ENCODE results near the gene CYSRT1. TPM values are rescaled to one million over a fixed set of nuclear protein-coding genes. Genes with fewer than 3 reads are reported as not detected.
"Not testable (repeated sequence)": the region's sequence is repeated elsewhere in the genome, so short reads cannot be mapped to it uniquely, and the experiment has no call there.

CYSRT1 gene
- polyA plus RNA-seq, 1 donor: 71.7 TPM

DNA sequence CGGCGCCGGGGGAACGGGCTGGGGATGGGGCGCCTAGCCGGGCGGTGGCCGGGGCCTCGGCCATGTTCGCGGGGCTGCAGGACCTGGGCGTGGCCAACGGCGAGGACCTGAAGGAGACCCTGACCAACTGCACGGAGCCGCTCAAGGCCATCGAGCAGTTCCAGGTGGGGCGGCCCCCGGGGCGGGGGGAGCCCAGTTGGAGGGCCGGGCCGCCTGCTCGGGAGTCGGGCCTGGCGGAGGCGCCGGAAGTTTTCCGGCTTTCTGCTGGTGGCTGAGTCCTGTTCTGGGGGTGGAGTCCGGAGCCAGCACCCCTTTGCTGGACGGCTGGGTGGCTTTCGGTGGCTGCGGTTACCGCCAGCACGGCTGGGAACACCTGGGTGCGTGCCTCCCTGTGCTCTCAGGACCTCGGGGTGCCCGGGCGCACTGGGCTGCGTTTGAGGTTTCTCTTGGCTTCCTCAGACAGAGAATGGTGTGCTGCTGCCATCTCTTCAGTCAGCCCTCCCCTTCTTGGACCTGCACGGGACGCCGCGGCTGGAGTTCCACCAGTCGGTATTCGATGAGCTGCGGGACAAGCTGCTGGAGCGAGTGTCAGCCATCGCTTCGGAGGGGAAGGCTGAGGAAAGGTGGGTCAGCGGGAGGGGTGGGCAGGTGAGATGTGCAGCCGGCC is 30.6 kb downstream of the CYSRT1 start:
- peaks cover 35% of the 10 kb centered on the region for H3K4me1 ChIP-seq (ENCODE audit: control insufficient read depth, insufficient read depth, low read length)
- no peaks in the 10 kb centered on the region for H3K9me3 ChIP-seq (ENCODE audit: control insufficient read depth, low read depth, low read length)
- peak overlapping the region; percentile 89 for H3K4me3 ChIP-seq (ENCODE audit: low read length)
- no peaks in the 10 kb centered on the region for H3K27me3 ChIP-seq (ENCODE audit: control insufficient read depth, insufficient read depth, low read length)
- WGBS (ENCODE audit: insufficient coverage, low lambda C conversion rate): no CpG with 5 or more reads among the region's 51 CpGs
- DNase-seq: no peak
- H3K27ac ChIP-seq (ENCODE audit: low read length): peak overlapping the region; percentile 44
- H3K36me3 ChIP-seq (ENCODE audit: control insufficient read depth, insufficient read depth, low read length): peaks cover 19% of the 10 kb centered on the region

- Histone ChIP-seq H3K4me1 (ENCODE audit: control insufficient read depth, insufficient read depth, low read length) (peaks cover 35% of the 10 kb centered on the region), H3K4me3 (ENCODE audit: low read length) (peak overlapping the region; percentile 89), H3K27ac (ENCODE audit: low read length) (no peak overlapping the region), H3K36me3 (ENCODE audit: control insufficient read depth, insufficient read depth, low read length) (peaks cover 19% of the 10 kb centered on the region), H3K27me3 (ENCODE audit: control insufficient read depth, insufficient read depth, low read length) (no peaks in the 10 kb centered on the region), H3K9me3 (ENCODE audit: control insufficient read depth, low read depth, low read length) (no peaks in the 10 kb centered on the region)
- DNase-seq: no peak
- 100% methylated on average over 4 of the region's 15 CpGs for WGBS (ENCODE audit: insufficient coverage, low lambda C conversion rate)
Measured at GRCh38 chr9:137256362-137256761, 31.4 kb downstream of the CYSRT1 start.

GRCh38 chr9:137256856-137257255 is 31.9 kb downstream of the CYSRT1 start:
- peaks cover 34% of the 10 kb centered on the region for H3K4me1 ChIP-seq (ENCODE audit: control insufficient read depth, insufficient read depth, low read length)
- H3K9me3 ChIP-seq (ENCODE audit: control insufficient read depth, low read depth, low read length): peaks cover 2% of the 10 kb centered on the region
- no peaks in the 10 kb centered on the region for H3K27me3 ChIP-seq (ENCODE audit: control insufficient read depth, insufficient read depth, low read length)
- H3K4me3 ChIP-seq (ENCODE audit: low read length): no peak overlapping the region
- no CpG with 5 or more reads among the region's 15 CpGs for WGBS (ENCODE audit: insufficient coverage, low lambda C conversion rate)
- no peak for DNase-seq
- H3K27ac ChIP-seq (ENCODE audit: low read length): no peak overlapping the region
- H3K36me3 ChIP-seq (ENCODE audit: control insufficient read depth, insufficient read depth, low read length): peaks cover 23% of the 10 kb centered on the region

GRCh38 chr9:137262173-137262908 is 37.4 kb downstream of the CYSRT1 start:
- not testable (repeated sequence) for DNase-seq; H3K4me3 ChIP-seq (ENCODE audit: low read length); H3K4me1 ChIP-seq (ENCODE audit: control insufficient read depth, insufficient read depth, low read length); H3K27ac ChIP-seq (ENCODE audit: low read length); H3K27me3 ChIP-seq (ENCODE audit: control insufficient read depth, insufficient read depth, low read length); H3K9me3 ChIP-seq (ENCODE audit: control insufficient read depth, low read depth, low read length)
- H3K36me3 ChIP-seq (ENCODE audit: control insufficient read depth, insufficient read depth, low read length): peaks cover 52% of the 10 kb centered on the region
- WGBS (ENCODE audit: insufficient coverage, low lambda C conversion rate): 80% methylated on average over 1 of the region's 15 CpGs

DNA sequence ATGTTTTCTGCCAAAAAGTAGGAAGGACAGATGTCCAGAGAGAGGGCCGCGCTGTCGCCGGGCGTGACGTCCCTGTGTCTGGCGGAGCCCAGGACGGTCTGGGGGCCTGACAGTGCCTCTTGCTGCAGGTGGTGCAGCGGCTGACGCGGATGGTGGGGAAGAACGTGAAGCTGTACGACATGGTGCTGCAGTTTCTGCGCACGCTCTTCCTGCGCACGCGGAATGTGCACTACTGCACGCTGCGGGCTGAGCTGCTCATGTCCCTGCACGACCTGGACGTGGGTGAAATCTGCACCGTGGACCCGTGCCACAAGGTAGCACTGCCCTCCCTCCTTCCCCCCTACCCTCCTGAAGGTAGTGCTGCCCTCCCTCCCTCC is 37.9 kb downstream of the CYSRT1 start:
- no peak for DNase-seq
- no peaks in the 10 kb centered on the region for H3K4me1 ChIP-seq (ENCODE audit: control insufficient read depth, insufficient read depth, low read length)
- no peak overlapping the region for H3K4me3 ChIP-seq (ENCODE audit: low read length)
- WGBS (ENCODE audit: insufficient coverage, low lambda C conversion rate): no CpG with 5 or more reads among the region's 24 CpGs
- H3K36me3 ChIP-seq (ENCODE audit: control insufficient read depth, insufficient read depth, low read length): peaks cover 53% of the 10 kb centered on the region
- H3K9me3 ChIP-seq (ENCODE audit: control insufficient read depth, low read depth, low read length): peaks cover 5% of the 10 kb centered on the region
- H3K27me3 ChIP-seq (ENCODE audit: control insufficient read depth, insufficient read depth, low read length): no peaks in the 10 kb centered on the region
- no peak overlapping the region for H3K27ac ChIP-seq (ENCODE audit: low read length)

- DNase-seq: no peak
- WGBS (ENCODE audit: insufficient coverage, low lambda C conversion rate): 93% methylated on average over 3 of the region's 10 CpGs
- Histone ChIP-seq H3K27me3 (ENCODE audit: control insufficient read depth, insufficient read depth, low read length) (no peaks in the 10 kb centered on the region), H3K36me3 (ENCODE audit: control insufficient read depth, insufficient read depth, low read length) (peaks cover 53% of the 10 kb centered on the region), H3K4me3 (ENCODE audit: low read length) (no peak overlapping the region), H3K27ac (ENCODE audit: low read length) (no peak overlapping the region), H3K9me3 (ENCODE audit: control insufficient read depth, low read depth, low read length) (peaks cover 5% of the 10 kb centered on the region), H3K4me1 (ENCODE audit: control insufficient read depth, insufficient read depth, low read length) (no peaks in the 10 kb centered on the region)
Measured at GRCh38 chr9:137263506-137263905, 38.5 kb downstream of the CYSRT1 start.

GRCh38 chr9:137264067-137264466 is 39.1 kb downstream of the CYSRT1 start:
- Histone ChIP-seq H3K27ac (ENCODE audit: low read length) (no peak overlapping the region), H3K36me3 (ENCODE audit: control insufficient read depth, insufficient read depth, low read length) (peaks cover 56% of the 10 kb centered on the region), H3K4me3 (ENCODE audit: low read length) (no peak overlapping the region), H3K9me3 (ENCODE audit: control insufficient read depth, low read depth, low read length) (peaks cover 5% of the 10 kb centered on the region), H3K4me1 (ENCODE audit: control insufficient read depth, insufficient read depth, low read length) (no peaks in the 10 kb centered on the region), H3K27me3 (ENCODE audit: control insufficient read depth, insufficient read depth, low read length) (no peaks in the 10 kb centered on the region)
- no CpG with 5 or more reads among the region's 22 CpGs for WGBS (ENCODE audit: insufficient coverage, low lambda C conversion rate)
- no peak for DNase-seq

GRCh38 chr9:137265496-137266161 is 40.7 kb downstream of the CYSRT1 start:
- Histone ChIP-seq H3K4me1 (ENCODE audit: control insufficient read depth, insufficient read depth, low read length) (no peaks in the 10 kb centered on the region), H3K9me3 (ENCODE audit: control insufficient read depth, low read depth, low read length) (peaks cover 5% of the 10 kb centered on the region), H3K27me3 (ENCODE audit: control insufficient read depth, insufficient read depth, low read length) (no peaks in the 10 kb centered on the region), H3K36me3 (ENCODE audit: control insufficient read depth, insufficient read depth, low read length) (peaks cover 63% of the 10 kb centered on the region), H3K27ac (ENCODE audit: low read length) (no peak overlapping the region), H3K4me3 (ENCODE audit: low read length) (no peak overlapping the region)
- no CpG with 5 or more reads among the region's 29 CpGs for WGBS (ENCODE audit: insufficient coverage, low lambda C conversion rate)
- DNase-seq: no peak

DNA sequence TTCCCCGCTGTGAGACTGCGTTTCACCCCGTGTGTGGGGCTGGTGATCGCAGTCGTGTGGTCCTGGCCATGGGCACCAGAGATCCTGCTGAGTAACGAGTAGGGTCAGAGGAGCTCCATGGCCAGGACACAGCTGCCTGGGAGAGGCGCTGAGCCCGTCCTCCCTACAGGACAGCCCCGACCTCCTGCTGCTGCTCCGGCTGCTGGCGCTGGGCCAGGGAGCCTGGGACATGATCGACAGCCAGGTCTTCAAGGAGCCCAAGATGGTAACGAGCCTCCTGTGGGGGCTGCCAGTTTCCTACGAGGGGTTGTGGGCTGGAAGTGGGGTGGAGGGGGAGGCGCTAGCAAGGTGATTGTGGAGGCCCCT is 41.2 kb downstream of the CYSRT1 start:
- H3K27ac ChIP-seq (ENCODE audit: low read length): no peak overlapping the region
- WGBS (ENCODE audit: insufficient coverage, low lambda C conversion rate): no CpG with 5 or more reads among the region's 15 CpGs
- H3K4me1 ChIP-seq (ENCODE audit: control insufficient read depth, insufficient read depth, low read length): no peaks in the 10 kb centered on the region
- peaks cover 7% of the 10 kb centered on the region for H3K9me3 ChIP-seq (ENCODE audit: control insufficient read depth, low read depth, low read length)
- H3K4me3 ChIP-seq (ENCODE audit: low read length): no peak overlapping the region
- peaks cover 68% of the 10 kb centered on the region for H3K36me3 ChIP-seq (ENCODE audit: control insufficient read depth, insufficient read depth, low read length)
- no peak for DNase-seq
- H3K27me3 ChIP-seq (ENCODE audit: control insufficient read depth, insufficient read depth, low read length): no peaks in the 10 kb centered on the region

DNA sequence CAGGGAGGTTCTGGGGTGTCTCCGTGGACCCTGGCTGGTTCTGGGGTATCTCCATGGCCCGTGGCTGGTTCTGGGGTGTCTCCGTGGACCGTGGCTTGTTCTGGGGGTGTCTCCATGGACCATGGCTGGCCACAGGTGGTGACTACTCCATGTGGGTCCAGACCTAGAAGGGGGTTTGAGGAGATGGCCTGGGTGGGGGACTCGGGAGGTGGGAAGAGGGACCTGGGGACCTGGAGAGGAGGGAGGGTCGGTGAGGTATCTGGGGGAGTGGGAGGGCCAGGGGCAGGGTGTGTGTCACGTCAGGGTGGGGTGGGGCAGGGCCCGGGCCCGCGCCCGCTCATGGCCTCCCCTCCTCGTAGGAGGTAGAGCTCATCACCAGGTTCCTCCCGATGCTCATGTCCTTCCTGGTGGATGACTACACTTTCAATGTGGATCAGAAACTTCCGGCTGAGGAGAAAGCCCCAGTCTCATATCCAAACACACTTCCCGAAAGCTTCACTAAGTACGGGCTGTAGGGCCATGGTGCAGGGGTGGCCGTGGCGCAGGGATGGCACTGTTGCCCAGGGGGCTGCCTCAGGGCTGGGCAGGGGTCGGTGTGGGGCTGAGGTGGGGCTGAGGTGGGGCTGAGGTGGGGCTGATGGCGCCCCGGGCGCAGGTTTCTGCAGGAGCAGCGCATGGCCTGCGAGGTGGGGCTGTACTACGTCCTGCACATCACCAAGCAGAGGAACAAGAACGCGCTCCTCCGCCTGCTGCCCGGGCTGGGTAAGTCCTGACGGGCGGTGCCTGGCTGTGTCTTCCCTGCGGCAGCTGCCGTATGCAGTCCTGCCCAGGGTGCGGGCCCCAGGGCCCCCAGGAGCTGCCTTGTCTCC is 41.8 kb downstream of the CYSRT1 start:
- no peak for DNase-seq
- H3K4me3 ChIP-seq (ENCODE audit: low read length): no peak overlapping the region
- no CpG with 5 or more reads among the region's 34 CpGs for WGBS (ENCODE audit: insufficient coverage, low lambda C conversion rate)
- peaks cover 6% of the 10 kb centered on the region for H3K9me3 ChIP-seq (ENCODE audit: control insufficient read depth, low read depth, low read length)
- H3K36me3 ChIP-seq (ENCODE audit: control insufficient read depth, insufficient read depth, low read length): peaks cover 67% of the 10 kb centered on the region
- H3K4me1 ChIP-seq (ENCODE audit: control insufficient read depth, insufficient read depth, low read length): no peaks in the 10 kb centered on the region
- no peaks in the 10 kb centered on the region for H3K27me3 ChIP-seq (ENCODE audit: control insufficient read depth, insufficient read depth, low read length)
- no peak overlapping the region for H3K27ac ChIP-seq (ENCODE audit: low read length)
